HG03045 (cell line): ENCODE data around the gene DOCK1.

Experiments
- ATAC-seq: cut with Tn5 transposase; IDR thresholded peaks from one replicate; pipeline ENCODE4 v1.9.1; 2021; ENCODE audit warnings: mild to moderate bottlenecking, moderate library complexity; ENCODE audit not compliant: unreplicated experiment

The DOCK1 gene

DNA sequence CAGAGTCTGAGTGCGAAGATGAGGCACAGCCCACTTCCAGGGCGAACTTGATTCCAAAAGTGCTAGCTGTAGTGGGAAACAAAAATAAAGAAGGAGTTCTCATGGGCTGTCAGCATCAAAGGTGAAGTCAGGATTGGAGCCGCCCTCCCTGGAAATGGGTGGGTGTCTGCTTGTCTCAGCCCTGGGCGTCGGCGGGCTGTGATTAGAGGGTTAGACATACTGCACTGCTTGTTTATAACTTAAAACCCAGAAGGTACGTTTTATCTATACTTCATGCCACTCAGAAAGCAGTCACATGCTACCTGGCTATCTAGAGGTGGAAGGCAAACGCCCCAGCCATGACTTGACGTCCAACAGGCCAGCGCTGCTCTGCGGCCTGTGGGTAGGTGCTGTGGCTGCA lies 535.1 kb downstream of the DOCK1 start:
- no peak for ATAC-seq

DNA sequence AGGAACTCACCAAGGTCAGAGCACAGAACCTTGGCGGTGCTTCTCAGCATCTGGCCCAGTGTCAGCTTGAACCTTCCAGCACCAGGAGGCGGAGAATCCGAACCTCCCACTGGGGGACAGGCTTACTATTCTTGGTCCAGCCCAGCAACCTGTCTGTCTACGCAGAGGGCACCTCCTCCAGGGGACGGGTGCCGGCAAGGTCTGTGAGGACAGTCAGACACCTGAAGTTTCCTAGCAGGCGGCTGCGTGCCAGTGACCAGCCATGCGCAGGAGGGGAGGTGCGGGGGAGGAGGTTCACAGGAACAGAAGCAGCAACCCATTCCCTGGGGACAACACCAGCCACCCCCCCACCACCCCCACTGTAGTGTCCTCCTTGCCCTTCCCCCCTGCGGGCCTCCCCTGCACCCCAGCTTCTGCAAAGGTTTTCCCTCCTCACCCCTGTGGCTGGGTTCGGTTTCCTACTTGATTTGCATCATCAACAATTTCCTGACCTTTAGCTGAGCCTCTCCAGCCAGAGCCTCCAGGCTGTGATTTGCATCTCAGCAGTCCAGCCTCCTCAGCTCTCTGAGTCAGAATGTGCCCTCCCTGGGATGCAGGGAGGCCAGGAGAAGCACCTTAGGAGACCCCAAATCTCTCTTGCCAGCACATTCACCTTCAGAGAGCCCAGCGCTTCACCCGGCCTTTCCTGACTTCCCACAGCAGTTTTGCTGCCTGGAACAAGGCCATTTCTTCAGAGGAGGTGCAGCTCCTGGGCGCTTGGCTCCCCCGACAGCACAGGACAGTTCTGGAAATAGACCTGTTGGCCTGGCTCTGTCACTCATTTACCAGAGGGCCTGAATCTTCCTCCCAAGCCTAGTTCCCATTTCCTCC lies 536.4 kb downstream of the DOCK1 start:
- no peak for ATAC-seq

DNA sequence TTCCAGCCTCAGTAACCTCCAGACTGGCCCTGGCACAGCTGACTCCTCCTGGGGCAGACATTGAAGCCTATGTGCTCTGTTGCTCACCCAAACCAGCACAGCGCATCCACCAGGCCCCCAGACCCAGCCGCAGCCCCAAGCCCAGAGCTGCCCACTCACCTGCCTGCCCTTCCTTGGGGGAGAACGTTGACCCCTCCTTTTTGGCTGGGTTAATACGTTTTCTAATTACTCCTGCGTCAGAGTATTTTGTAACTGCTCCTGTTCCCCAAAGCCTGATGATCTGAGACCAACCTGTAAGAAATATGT lies 536.9 kb downstream of the DOCK1 start:
- no peak for ATAC-seq

DNA sequence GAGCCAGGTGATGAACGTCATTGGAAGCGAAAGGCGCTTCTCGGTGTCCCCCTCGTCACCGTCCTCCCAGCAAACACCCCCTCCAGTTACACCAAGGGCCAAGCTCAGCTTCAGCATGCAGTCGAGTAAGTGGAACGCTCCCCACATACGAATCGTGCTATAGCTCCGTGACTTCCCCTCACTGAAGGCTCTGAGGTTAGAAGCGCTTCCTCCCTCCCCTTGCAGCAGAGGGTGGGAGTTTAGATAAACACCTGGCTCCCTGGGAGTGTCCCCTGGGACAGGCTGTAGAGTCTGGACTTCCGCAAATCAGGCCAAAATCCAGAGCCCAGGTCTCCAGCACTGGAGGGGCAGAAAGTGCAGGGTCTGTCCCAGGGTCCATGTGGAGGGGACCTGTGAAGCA lies 538.9 kb downstream of the DOCK1 start:
- ATAC-seq = no peak

DNA sequence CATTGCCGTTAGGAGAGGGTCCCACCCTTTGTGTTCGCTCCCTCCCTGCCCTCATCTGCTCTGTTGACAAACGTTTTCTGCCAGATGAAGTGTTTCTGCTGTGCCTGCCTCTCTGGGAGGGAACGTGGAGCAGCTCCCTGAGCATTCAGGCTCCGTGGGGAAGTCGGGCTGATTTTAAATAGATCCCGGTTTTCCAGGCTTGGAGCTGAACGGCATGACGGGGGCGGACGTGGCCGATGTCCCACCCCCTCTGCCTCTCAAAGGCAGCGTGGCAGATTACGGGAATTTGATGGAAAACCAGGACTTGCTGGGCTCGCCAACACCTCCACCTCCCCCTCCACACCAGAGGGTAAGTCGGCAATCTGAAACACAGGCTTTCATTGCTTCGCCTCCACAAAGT lies 542.0 kb downstream of the DOCK1 start:
- ATAC-seq = no peak

DNA sequence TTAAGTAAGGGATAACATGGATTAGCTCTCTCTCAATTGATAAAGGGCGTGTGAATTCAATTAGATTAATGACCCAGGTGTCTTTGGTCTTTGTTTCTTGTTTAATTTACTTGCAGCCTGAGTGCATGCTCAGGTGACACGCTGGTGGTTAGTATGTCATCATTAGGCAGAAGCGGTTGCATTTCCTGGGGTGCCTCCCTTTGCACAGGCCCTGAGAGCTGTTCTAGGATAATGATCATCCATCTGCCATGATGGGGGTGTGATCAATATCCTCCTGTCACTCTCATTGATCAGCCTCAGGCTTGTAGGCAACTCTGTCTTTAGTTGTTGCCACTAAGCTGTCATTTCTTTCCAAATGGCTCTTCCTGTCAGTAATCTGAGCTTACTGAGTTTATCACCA lies 544.3 kb downstream of the DOCK1 start:
- no peak for ATAC-seq

DNA sequence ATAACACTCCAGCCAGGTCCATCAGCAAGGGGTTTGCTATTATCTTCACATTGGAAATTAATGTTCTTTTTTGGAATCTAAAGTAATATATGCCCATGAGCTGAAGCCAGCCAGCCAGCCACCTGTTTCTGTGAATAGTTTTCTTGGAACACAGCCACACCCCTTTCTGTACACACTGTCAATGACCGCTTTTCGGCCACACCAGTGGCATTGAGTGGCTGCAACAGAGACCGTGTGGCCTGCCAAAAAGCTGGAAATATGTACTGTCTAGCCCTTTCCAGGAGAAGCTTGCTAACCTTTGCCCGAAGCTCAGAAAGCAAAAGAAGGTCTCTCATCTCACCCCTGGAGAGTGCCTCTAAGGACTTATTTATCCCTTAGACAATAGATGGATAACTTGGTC lies 545.4 kb downstream of the DOCK1 start:
- ATAC-seq = no peak

DNA sequence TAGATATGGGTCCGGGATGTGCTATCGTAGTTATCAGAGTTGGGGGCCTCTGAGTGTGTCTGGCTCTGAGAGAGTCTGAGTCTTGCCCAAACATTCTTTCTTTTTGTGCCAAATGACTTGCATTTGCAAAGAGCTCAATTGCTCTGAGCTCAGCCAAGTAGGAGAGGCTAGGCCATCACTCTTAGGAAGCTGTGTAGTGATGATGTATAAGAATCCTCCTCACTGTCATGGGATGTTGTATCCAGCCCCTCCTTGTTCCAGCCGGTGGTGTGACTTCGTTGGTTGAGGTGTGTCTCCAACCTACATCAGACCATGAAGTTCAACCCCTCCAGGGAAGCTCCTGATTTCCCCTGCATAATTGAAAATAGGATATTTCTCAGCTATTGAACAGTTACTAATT lies 546.4 kb downstream of the DOCK1 start:
- ATAC-seq = no peak

DNA sequence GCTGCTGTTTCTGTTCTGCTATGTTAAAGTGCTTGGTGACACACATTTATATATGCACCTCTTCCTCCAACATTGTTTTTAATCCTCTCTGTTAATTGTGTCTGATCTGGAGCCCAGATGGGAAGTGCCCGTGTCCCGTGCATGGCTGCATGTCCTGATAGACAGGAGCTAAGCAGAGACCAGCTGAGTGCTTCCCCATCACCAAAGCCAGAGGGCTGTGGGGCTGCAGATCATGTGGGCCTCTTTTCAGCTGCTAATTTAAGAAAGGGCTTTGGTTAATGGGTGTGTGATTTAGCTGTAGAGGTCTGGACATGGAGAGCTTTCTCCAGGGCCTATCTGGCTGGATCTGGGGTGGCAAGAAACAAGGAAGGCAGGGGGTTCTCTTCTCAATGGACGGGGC lies 547.3 kb downstream of the DOCK1 start:
- no peak for ATAC-seq

DNA sequence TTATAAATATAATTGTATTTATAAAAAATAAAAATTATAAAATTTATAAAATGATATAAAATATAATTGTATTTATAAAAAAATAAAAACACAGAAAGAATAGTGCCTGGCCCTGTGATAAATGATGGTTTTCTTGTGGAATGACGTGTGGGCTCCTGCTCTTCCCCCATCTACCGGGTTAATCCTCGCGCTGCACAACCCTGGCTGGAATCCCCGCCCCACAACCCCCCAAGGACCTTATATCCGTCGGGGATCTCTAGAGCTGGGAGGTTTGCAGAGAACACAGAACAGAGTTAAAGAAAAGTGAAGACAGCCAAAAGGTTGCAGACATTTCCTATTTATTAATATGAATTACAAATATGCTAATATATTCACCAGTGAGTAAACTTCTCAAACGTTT lies 548.5 kb downstream of the DOCK1 start:
- no peak for ATAC-seq

DNA sequence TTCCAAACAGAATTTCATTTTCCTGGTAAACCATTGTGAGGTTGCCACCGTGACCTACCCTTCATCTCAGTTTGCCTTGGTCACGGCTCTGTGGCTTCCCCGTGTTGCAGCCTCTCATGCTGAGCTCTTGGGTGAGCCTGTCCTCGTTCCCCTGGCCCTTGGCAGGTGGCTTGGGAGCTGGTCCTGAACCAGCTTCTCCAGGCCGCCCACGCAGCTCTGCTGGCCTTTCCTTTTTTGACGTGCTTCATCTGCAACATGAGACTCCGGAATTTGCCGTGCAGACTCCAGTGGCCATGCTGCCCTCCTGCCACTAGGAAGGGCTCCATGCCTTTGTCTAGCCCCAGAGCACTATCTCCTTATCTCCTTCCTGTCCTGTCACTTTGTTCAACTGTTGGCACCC lies 550.9 kb downstream of the DOCK1 start:
- ATAC-seq = no peak

DNA sequence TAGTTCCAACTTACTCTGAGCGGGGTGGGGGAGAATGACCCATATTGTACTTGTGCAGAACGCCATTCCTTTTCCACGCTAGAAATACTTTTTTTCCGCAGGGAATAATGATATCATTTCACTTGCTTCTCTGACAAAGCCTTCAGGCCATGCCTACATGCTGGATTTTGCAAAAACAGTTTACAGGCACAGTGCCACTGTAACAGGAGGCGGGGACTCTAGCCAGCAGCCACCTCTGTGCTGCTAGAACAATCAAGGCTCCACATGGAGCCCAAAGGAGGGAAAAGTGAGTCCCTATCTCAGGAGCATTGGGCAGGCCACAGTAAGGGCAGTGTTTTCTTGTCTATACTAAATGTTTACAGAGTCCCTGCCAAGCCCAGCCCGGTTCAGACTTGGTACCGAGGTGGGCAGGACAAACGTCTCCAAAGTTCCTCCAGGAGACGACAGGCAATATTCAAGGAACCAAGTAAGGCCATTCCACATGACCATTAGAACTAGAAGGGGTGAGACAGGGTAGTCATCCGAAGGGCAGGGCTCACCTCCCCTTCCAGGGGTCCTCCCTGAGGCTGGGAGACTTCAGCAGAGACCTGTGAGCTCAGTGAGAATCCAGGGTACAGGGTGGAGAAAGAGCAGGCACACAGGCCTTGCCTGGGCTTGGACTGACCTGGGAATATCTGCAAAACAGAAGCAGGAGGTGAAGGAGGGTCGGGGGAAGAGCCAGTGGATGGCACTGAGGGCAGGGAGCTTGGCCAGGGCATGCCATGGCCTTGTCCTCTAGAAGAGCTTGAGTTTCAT lies 553.0 kb downstream of the DOCK1 start:
- ATAC-seq = no peak

DNA sequence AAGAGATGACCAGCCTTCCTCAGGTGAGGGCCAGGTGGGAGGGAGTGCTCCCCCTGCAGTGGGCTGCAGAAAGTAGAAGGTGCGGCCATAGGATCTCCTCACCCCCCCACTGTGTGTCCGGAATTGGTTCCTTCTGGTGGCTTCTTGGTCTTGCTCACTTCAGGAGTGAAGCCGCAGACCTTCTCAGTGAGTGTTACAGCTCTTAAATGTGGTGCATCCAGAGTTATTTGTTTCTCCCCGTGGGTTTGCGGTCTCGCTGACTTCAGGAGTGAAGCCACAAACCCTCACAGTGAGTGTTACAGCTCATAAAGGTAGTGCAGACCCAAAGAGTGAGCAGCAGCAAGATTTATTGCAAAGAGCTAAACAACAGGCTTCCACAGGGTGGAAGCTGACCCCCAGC lies 553.6 kb downstream of the DOCK1 start:
- ATAC-seq = no peak

DNA sequence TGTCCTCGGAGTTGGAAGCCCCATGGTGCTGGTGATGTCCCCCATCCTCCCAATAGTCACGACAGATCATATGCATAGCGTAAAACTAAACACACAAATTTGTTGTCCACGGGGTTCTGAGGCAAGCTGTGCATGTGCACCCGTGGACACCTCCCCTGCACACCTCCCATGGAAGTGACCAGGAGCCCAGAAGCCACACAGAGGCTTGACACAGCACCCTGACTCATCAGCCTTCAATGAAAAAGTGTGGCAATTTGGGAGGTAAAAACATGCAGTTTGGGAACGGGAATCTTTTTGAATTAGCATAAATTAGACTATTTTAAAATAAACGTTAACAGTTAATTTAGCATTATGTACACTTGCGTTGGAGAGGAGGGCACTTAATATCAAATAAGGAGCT lies 554.7 kb downstream of the DOCK1 start:
- no peak for ATAC-seq

DNA sequence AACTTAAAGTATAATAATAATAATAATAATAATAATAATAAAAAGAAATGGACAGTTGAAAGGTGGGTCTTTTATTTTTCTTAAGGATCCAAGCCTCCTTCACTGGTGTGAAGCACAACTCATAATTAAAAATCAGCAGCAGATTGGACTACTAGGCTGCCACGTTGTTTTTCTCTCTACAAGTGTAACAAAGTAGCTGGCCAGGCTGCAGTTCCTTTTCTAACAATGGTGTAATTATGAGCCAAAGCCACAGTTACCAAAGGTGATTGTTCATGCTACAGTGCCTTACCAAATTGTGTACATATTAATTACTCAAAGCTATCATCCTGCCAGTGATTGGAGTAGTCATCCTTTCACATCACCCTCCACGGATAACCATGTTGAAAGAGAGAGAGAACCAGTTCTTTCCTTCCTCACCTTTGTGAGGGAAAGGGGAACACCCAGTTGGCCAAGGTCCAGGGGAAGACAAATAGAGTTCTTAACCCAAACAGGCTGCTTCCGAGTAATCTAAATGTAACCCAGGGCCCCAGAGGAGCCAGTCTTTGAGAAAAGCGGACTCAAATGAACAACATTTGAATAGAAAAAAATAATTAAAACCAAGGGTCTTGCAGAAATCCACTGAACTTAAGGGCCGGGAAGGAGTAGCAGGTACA lies 557.5 kb downstream of the DOCK1 start:
- ATAC-seq = no peak

DNA sequence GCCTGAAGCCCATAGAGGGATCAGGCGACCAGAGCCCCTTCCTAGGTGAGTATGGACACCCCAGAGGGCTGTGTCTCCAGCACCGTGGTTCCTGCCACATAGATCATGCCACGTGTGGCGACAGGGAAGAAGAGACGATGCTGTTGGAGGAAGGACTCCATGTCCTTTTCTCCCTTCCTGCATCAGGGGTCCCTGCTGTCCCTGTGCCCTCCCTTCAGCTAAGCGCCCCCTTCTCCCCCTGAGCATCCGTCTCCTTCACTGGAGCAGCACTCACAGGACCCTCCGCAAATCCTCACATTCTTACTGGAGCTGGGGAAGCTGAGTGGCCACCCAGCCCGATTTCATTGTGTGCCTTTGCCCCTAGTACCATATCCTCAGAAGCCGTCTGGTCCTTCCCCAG lies 558.3 kb downstream of the DOCK1 start:
- no peak for ATAC-seq

DNA sequence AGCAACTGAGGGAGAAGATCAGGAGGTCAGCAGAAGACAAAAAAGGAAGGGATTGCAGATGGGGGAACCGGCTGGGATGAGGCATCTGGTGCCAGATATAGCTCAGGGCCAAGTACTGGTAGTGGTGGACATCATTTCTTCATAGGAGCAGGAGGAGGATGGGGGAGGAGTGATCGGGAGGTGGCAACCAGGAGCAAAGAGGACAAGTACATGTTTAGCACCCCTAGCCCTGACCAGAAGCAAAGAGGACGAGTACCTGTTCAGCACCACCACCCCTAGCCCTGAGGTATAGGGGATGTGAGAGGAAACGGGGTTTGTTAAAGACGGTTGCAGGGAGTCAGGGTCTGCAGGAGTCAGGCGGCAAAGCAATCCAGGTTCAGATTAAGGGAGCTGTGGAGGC lies 559.3 kb downstream of the DOCK1 start:
- ATAC-seq = no peak

DNA sequence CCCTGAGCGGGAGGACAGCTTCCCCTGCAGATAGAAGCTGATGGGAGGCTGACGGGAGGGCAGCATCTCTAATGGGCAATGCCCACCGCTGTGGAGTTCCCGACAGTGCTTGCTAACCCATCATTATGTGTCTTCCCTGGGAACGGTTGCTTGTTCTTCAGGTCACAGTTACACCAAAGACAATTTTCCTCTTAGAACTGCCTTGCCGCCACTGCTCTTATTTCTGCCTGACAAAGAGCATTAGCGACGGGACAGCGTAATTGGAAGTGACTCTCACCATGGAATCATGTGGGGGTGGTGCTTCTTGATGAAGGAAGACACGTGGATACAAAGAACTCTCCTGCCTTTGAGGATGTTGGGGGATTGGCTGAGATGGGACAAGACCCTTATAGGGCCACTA lies 562.6 kb downstream of the DOCK1 start:
- no peak for ATAC-seq

DNA sequence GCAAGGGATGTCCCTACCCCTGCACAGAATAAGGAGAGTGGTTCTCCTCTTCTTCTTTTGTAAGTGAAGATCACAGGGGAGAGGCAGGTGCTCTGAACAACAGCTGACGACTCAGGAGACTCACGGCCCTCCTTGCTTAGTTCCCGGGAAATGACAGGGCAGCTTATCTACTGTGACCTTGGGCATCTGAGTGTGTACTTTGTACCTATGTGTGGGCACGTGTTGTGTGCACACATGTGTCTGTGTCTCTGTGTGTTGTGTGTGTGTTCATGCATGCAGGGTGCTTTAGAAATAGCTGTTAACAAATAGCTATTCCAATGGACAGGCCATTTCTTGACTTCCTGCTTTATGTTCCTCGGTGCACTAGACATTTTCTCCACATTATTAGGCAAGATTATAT lies 563.4 kb downstream of the DOCK1 start:
- ATAC-seq = no peak

DNA sequence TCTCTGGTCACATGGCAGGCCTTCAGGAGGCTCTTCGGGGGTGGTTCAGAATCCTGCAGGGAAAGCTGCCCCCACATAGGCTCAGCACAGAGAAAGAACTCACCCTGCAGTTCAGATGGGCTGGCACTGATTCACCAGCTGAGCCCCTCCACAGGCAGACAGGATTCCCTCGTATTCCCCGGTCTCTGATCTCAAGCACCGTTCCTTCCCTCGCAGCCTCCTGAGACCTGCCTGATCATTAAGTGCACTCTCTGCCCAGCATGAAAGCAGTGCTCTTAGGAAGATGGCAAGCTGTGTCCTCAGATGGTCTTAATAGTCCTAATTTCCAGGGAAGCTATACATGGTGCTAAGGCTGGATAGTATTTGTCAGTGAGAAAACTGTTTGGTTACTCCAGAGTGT lies 565.7 kb downstream of the DOCK1 start:
- ATAC-seq = no peak

DNA sequence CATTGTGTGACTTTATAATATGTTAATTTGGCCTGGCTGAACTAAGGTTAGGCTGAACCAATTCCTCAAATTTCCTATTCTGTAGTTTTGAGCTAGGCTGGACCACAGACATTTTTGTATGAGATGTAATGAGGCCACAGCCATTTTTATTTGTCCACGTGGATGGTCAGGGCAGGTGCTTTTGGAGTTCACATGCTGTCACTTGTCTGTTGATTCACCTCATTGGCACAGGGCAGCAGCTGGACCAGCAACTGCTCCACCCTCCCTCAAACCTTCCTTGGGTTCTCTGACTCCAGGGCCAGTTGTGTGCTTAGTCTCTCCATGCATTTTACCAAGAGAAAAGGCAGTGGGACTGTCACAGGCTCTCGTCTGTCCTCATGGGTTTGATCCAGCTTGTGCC lies 567.7 kb downstream of the DOCK1 start:
- no peak for ATAC-seq

DNA sequence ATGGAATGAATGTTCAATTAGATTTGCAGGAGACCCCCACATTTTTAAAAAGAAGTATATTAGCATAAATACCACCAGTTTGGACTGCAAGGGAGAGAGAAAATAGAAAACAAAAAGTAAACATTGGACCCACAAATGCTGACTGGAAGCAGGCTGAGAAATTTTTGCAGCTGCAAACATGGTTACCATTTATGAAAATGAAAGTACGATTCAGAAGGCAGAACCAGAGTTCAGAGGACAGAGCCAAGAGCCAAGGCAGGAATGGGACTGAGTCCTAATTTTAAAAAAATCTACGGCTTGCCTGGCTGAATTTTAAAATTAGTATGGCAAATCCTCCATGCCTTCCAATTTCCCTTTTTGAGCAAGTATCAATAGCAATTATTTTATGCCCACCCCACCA lies 569.3 kb downstream of the DOCK1 start:
- ATAC-seq = no peak
